NCI-H69 (cell line): ENCODE data around the gene MACROD1.

Experiments used
- DNase-seq: peaks from one replicate; lab custom pipeline; 2025; lab: John Stamatoyannopoulos, UW

MACROD1 gene

GRCh38 chr11:64073542-64073941 lies 92.4 kb downstream of the MACROD1 start:
- DNase-seq: peak; percentile 59

GRCh38 chr11:64072871-64073270 lies 93.0 kb downstream of the MACROD1 start:
- no peak for DNase-seq

- no peak for DNase-seq
Measured at GRCh38 chr11:64072403-64072802, 93.5 kb downstream of the MACROD1 start.

GRCh38 chr11:64071849-64072248 lies 94.1 kb downstream of the MACROD1 start:
- DNase-seq: no peak

- DNase-seq: no peak
Measured at GRCh38 chr11:64070314-64070681, 95.6 kb downstream of the MACROD1 start.

GRCh38 chr11:64069401-64070313 lies 96.3 kb downstream of the MACROD1 start:
- DNase-seq: no peak

GRCh38 chr11:64068705-64069400 lies 97.1 kb downstream of the MACROD1 start:
- no peak for DNase-seq

- peak; percentile 85 for DNase-seq
Measured at GRCh38 chr11:64067230-64067993, 98.5 kb downstream of the MACROD1 start.

GRCh38 chr11:64065712-64066111 lies 100.2 kb downstream of the MACROD1 start:
- no peak for DNase-seq

- DNase-seq: no peak
Measured at GRCh38 chr11:64065141-64065465, 100.8 kb downstream of the MACROD1 start.

GRCh38 chr11:64064374-64065140 lies 101.4 kb downstream of the MACROD1 start:
- no peak for DNase-seq

GRCh38 chr11:64063777-64064176 lies 102.1 kb downstream of the MACROD1 start:
- no peak for DNase-seq

GRCh38 chr11:64062185-64063039 lies 103.5 kb downstream of the MACROD1 start:
- DNase-seq: peak; percentile 60

GRCh38 chr11:64060861-64061444 lies 105.0 kb downstream of the MACROD1 start:
- peak; percentile 98 for DNase-seq

GRCh38 chr11:64060263-64060860 lies 105.6 kb downstream of the MACROD1 start:
- no peak for DNase-seq

GRCh38 chr11:64059339-64060140 lies 106.4 kb downstream of the MACROD1 start:
- DNase-seq: no peak

- DNase-seq: peak; percentile 77
Measured at GRCh38 chr11:64058494-64058893, 107.4 kb downstream of the MACROD1 start.

GRCh38 chr11:64057890-64058289 lies 108.0 kb downstream of the MACROD1 start:
- DNase-seq: no peak

- no peak for DNase-seq
Measured at GRCh38 chr11:64056861-64057260, 109.1 kb downstream of the MACROD1 start.
